Measurements from ENCODE around the gene PLA2G7.
"Not testable (repeated sequence)": the region's sequence is repeated elsewhere in the genome, so short reads cannot be mapped to it uniquely, and the experiment has no call there.

Gene PLA2G7

DNA sequence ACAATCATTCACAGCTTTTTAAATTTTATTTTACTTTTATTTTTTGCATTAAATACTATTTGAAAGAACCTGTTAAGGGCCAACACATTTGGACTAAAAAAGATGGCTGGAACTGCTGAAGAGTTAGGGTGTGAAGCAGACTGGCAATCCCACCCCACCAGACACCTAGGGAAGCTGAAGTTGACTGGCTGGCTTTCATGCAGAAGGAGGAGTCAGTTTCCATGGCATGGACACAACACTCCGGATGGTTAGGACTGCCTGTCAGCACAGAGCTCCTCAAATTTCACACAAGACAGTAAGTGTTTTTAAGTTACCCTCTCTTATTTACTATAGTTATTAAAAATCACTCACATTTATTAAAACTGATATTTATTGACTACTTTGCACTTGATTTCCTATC lies 11.5 kb upstream of the PLA2G7 start, which contains the start of gene ANKRD66:
TSS of gene ANKRD66 (plus strand) at position 238 of the 400 bp plus-strand sequence. CDS start 5,016 bp downstream, outside the sequence.
- peaks cover 19% of the 10 kb centered on the region; the same call in 1 of the 2 replicates for H3K9me3 ChIP-seq (ENCODE audit: insufficient read depth, low read length)
- H3K27me3 ChIP-seq (ENCODE audit: insufficient read depth, insufficient read length) = no peaks in the 10 kb centered on the region
- H3K4me1 ChIP-seq (ENCODE audit: insufficient read depth, insufficient read length) = peaks cover 5% of the 10 kb centered on the region
- DNase-seq (ENCODE audit: low read depth, low spot score) = no peak
- H3K4me3 ChIP-seq (ENCODE audit: insufficient read length, low read depth) = no peak within 1 kb of the TSS
- H3K9ac ChIP-seq (ENCODE audit: insufficient read length, low read depth) = no peak within 1 kb of the TSS
- no peaks in the 10 kb centered on the region for H3K36me3 ChIP-seq (ENCODE audit: insufficient read depth, insufficient read length, low read length)
- no peak for TF ChIP-seq ZNF274 (IDR thresholded peaks at IDR 0.05; ENCODE audit: low read depth, low read length)
- no peak for TF ChIP-seq SUZ12 (IDR thresholded peaks at IDR 0.05; ENCODE audit: extremely low read depth, insufficient read depth, insufficient read length)
- no peak for TF ChIP-seq YY1 (IDR thresholded peaks at IDR 0.05; ENCODE audit: insufficient read depth, insufficient read length)

- no peak overlapping the region for H3K4me3 ChIP-seq (ENCODE audit: insufficient read length, low read depth)
- no peaks in the 10 kb centered on the region for H3K27me3 ChIP-seq (ENCODE audit: insufficient read depth, insufficient read length)
- H3K36me3 ChIP-seq (ENCODE audit: insufficient read depth, insufficient read length, low read length) = no peaks in the 10 kb centered on the region
- TF ChIP-seq YY1 (IDR thresholded peaks at IDR 0.05; ENCODE audit: insufficient read depth, insufficient read length) (no peak), SUZ12 (IDR thresholded peaks at IDR 0.05; ENCODE audit: extremely low read depth, insufficient read depth, insufficient read length) (no peak), ZNF274 (IDR thresholded peaks at IDR 0.05; ENCODE audit: low read depth, low read length) (no peak)
- no peak for DNase-seq (ENCODE audit: low read depth, low spot score)
- H3K9me3 ChIP-seq (ENCODE audit: insufficient read depth, low read length) = peaks cover 19% of the 10 kb centered on the region; the same call in 1 of the 2 replicates
- peaks cover 5% of the 10 kb centered on the region for H3K4me1 ChIP-seq (ENCODE audit: insufficient read depth, insufficient read length)
- H3K9ac ChIP-seq (ENCODE audit: insufficient read length, low read depth) = no peak overlapping the region
Measured at GRCh38 chr6:46745973-46746372, 10.8 kb upstream of the PLA2G7 start.

GRCh38 chr6:46744159-46744725 lies 9.1 kb upstream of the PLA2G7 start:
- DNase-seq (ENCODE audit: low read depth, low spot score); H3K36me3 ChIP-seq (ENCODE audit: insufficient read depth, insufficient read length, low read length); H3K27me3 ChIP-seq (ENCODE audit: insufficient read depth, insufficient read length); H3K9ac ChIP-seq (ENCODE audit: insufficient read length, low read depth); H3K4me3 ChIP-seq (ENCODE audit: insufficient read length, low read depth); H3K4me1 ChIP-seq (ENCODE audit: insufficient read depth, insufficient read length): not testable (repeated sequence)
- H3K9me3 ChIP-seq (ENCODE audit: insufficient read depth, low read length) = peaks cover 19% of the 10 kb centered on the region; the same call in 1 of the 2 replicates

DNA sequence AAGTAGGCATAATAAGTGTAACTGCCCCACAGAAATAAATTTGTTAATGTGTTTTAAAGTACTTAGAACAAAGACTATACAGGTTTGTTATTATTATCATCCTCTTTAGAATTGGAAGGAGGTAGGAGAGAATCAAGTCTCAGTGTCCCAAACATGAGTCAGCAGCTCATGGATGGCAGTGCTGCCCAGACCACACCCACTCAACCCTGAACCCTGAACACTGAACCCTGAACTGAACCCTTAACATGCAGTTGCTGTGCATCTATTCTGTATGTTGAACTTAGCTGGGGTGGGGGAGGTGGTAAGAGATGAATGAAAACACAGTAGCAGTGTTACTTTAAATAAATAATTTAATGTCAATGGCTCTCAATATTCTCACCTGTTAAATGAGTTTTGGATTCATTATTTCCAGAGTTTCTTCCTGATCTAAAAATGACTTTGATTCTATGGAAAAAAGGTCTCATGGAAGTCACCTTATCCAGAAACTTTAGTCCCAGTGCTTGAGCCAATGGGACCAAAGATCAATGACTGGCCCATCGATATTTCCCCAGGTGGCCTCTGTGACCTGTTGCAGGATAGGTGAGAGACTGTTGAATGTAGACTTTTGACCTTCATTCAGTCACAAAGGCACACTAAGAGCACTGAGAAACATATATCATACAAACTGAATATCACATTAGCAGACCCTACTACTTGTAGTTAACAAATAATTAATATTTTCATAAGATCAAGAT lies 8.4 kb upstream of the PLA2G7 start:
- Histone ChIP-seq H3K9me3 (ENCODE audit: insufficient read depth, low read length) (peaks cover 14% of the 10 kb centered on the region; the same call in 1 of the 2 replicates), H3K36me3 (ENCODE audit: insufficient read depth, insufficient read length, low read length) (no peaks in the 10 kb centered on the region), H3K27me3 (ENCODE audit: insufficient read depth, insufficient read length) (no peaks in the 10 kb centered on the region), H3K4me3 (ENCODE audit: insufficient read length, low read depth) (no peak overlapping the region), H3K4me1 (ENCODE audit: insufficient read depth, insufficient read length) (no peaks in the 10 kb centered on the region), H3K9ac (ENCODE audit: insufficient read length, low read depth) (no peak overlapping the region)
- no peak for TF ChIP-seq ZNF274 (IDR thresholded peaks at IDR 0.05; ENCODE audit: low read depth, low read length)
- TF ChIP-seq YY1 (IDR thresholded peaks at IDR 0.05; ENCODE audit: insufficient read depth, insufficient read length) = no peak
- no peak for TF ChIP-seq SUZ12 (IDR thresholded peaks at IDR 0.05; ENCODE audit: extremely low read depth, insufficient read depth, insufficient read length)
- DNase-seq (ENCODE audit: low read depth, low spot score) = no peak

- no peaks in the 10 kb centered on the region for H3K9me3 ChIP-seq (ENCODE audit: insufficient read depth, low read length)
- no peak for TF ChIP-seq ZNF274 (IDR thresholded peaks at IDR 0.05; ENCODE audit: low read depth, low read length)
- TF ChIP-seq YY1 (IDR thresholded peaks at IDR 0.05; ENCODE audit: insufficient read depth, insufficient read length) = no peak
- no peak for TF ChIP-seq SUZ12 (IDR thresholded peaks at IDR 0.05; ENCODE audit: extremely low read depth, insufficient read depth, insufficient read length)
- H3K27me3 ChIP-seq (ENCODE audit: insufficient read depth, insufficient read length) = no peaks in the 10 kb centered on the region
Measured at GRCh38 chr6:46741910-46742309, 6.7 kb upstream of the PLA2G7 start.

GRCh38 chr6:46741482-46741881 lies 6.3 kb upstream of the PLA2G7 start:
- Histone ChIP-seq H3K9me3 (ENCODE audit: insufficient read depth, low read length) (no peaks in the 10 kb centered on the region), H3K4me1 (ENCODE audit: insufficient read depth, insufficient read length) (no peaks in the 10 kb centered on the region), H3K4me3 (ENCODE audit: insufficient read length, low read depth) (no peak overlapping the region), H3K27me3 (ENCODE audit: insufficient read depth, insufficient read length) (peaks cover 2% of the 10 kb centered on the region), H3K9ac (ENCODE audit: insufficient read length, low read depth) (no peak overlapping the region), H3K36me3 (ENCODE audit: insufficient read depth, insufficient read length, low read length) (no peaks in the 10 kb centered on the region)
- DNase-seq (ENCODE audit: low read depth, low spot score) = no peak
- TF ChIP-seq YY1 (IDR thresholded peaks at IDR 0.05; ENCODE audit: insufficient read depth, insufficient read length) = no peak
- TF ChIP-seq SUZ12 (IDR thresholded peaks at IDR 0.05; ENCODE audit: extremely low read depth, insufficient read depth, insufficient read length) = no peak
- no peak for TF ChIP-seq ZNF274 (IDR thresholded peaks at IDR 0.05; ENCODE audit: low read depth, low read length)

More at GRCh38 chr6:46741910-46742309, 6.7 kb upstream of the PLA2G7 start:
- DNase-seq (ENCODE audit: low read depth, low spot score) = no peak
- no peak overlapping the region for H3K9ac ChIP-seq (ENCODE audit: insufficient read length, low read depth)
- no peaks in the 10 kb centered on the region for H3K36me3 ChIP-seq (ENCODE audit: insufficient read depth, insufficient read length, low read length)
- H3K4me1 ChIP-seq (ENCODE audit: insufficient read depth, insufficient read length) = no peaks in the 10 kb centered on the region
- H3K4me3 ChIP-seq (ENCODE audit: insufficient read length, low read depth) = no peak overlapping the region

DNA sequence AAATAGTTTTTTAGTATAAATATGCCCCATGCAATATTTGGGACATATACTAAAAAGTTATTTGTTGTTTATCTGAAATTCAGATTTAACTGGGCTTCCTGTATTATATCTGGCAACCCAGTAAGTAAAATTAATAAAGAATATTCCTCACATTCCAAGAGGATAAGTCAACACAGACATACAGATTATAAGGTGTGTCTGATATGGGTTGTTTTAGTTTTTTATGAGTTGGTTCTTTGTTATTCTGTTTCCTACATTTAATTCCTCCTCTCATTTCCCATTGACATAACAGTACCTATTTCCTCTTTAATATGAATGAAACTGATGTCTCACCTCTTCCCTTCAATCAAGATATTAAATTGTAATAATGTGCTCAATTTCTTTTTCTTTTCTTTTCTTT lies 1.7 kb upstream of the PLA2G7 start:
- no peak for DNase-seq (ENCODE audit: low read depth, low spot score)
- H3K4me3 ChIP-seq (ENCODE audit: insufficient read length, low read depth) = no peak overlapping the region
- H3K9me3 ChIP-seq (ENCODE audit: insufficient read depth, low read length) = no peaks in the 10 kb centered on the region
- no peaks in the 10 kb centered on the region for H3K4me1 ChIP-seq (ENCODE audit: insufficient read depth, insufficient read length)
- H3K27me3 ChIP-seq (ENCODE audit: insufficient read depth, insufficient read length) = peaks cover 11% of the 10 kb centered on the region
- H3K9ac ChIP-seq (ENCODE audit: insufficient read length, low read depth) = no peak overlapping the region
- no peaks in the 10 kb centered on the region for H3K36me3 ChIP-seq (ENCODE audit: insufficient read depth, insufficient read length, low read length)
- TF ChIP-seq ZNF274 (IDR thresholded peaks at IDR 0.05; ENCODE audit: low read depth, low read length) = no peak
- TF ChIP-seq SUZ12 (IDR thresholded peaks at IDR 0.05; ENCODE audit: extremely low read depth, insufficient read depth, insufficient read length) = no peak
- no peak for TF ChIP-seq YY1 (IDR thresholded peaks at IDR 0.05; ENCODE audit: insufficient read depth, insufficient read length)

Measured in NT2/D1 (cell line).